ENCODE measurements around the gene CFAP99. TPM values are rescaled to one million over a fixed set of nuclear protein-coding genes. Genes with fewer than 3 reads are reported as not detected.

Gene CFAP99
- total and polyA plus RNA-seq, 2 of the 4 experiments (the other 2 are of a cell fraction): not detected

DNA sequence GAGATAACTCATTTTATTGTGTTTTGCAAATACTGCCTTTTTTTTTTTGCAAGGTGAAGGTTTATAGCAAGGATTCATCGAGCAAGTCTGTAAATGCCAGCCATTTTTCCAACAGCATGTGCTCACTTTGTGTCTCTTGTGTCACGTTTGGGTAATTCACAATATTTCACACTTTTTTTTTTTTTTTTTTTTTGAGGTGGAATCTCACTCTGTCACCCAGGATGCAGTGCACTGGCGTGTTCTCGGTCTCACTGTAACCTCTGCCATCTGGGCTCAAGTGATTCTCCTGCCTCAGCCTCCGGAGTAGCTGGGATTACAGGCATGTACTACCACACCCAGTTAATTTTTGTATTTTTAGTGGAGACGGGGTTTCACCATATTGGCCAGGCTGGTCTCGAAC is 52.0 kb downstream of the CFAP99 start:
- in situ Hi-C loops (cut with MboI; ENCODE audit: low sequenced_read_pairs) (no loop called here), intact Hi-C loops (cut with micrococcal nuclease) (no loop called here), dilution Hi-C loops (cut with HindIII; ENCODE audit: low sequenced_read_pairs, unreplicated experiment) (no loop called here)
- H4K8ac ChIP-seq (ENCODE audit: low read depth in 2 of 2, low read length in 2 of 2): no peak overlapping the region
- H4K5ac ChIP-seq (ENCODE audit: low read depth, low read length): no peak overlapping the region
- no CpG with 5 or more reads among the region's 7 CpGs for WGBS, 2 experiments (ENCODE audit: extremely low coverage in 2 of 2, insufficient read length in 1 of 2)
- H3K79me1 ChIP-seq (ENCODE audit: low read depth in 1 of 2, low read length in 2 of 2): peaks cover 12 to 26% of the 10 kb centered on the region in 2 experiments
- TF ChIP-seq BHLHE40 (IDR thresholded peaks at IDR 0.05; ENCODE audit: low read depth, low read length) (no peak), RAD21 (IDR thresholded peaks at IDR 0.05; ENCODE audit: low read length) (no peak), FOS (IDR thresholded peaks at IDR 0.05; ENCODE audit: low read depth, low read length) (no peak), CEBPB (IDR thresholded peaks at IDR 0.05; ENCODE audit: low read depth, low read length) (no peak), MAZ (IDR thresholded peaks at IDR 0.05; ENCODE audit: borderline replicate concordance, low read depth, low read length) (no peak), MXI1 (IDR thresholded peaks at IDR 0.05; ENCODE audit: borderline replicate concordance, low read depth, low read length) (no peak), SMC3 (IDR thresholded peaks at IDR 0.05; ENCODE audit: low read depth, low read length) (no peak)
- TF ChIP-seq, protein P1, sequence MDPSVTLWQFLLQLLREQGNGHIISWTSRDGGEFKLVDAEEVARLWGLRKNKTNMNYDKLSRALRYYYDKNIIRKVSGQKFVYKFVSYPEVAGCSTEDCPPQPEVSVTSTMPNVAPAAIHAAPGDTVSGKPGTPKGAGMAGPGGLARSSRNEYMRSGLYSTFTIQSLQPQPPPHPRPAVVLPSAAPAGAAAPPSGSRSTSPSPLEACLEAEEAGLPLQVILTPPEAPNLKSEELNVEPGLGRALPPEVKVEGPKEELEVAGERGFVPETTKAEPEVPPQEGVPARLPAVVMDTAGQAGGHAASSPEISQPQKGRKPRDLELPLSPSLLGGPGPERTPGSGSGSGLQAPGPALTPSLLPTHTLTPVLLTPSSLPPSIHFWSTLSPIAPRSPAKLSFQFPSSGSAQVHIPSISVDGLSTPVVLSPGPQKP (IDR thresholded peaks at IDR 0.05; ENCODE audit: borderline replicate concordance, low read depth, low read length): no peak
- TF ChIP-seq, protein P2, sequence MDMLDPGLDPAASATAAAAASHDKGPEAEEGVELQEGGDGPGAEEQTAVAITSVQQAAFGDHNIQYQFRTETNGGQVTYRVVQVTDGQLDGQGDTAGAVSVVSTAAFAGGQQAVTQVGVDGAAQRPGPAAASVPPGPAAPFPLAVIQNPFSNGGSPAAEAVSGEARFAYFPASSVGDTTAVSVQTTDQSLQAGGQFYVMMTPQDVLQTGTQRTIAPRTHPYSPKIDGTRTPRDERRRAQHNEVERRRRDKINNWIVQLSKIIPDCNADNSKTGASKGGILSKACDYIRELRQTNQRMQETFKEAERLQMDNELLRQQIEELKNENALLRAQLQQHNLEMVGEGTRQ (IDR thresholded peaks at IDR 0.05; ENCODE audit: low read depth, low read length): no peak
- no peak overlapping the region for H3K14ac ChIP-seq (replicated peaks; ENCODE audit: low read depth, low read length)
- no peak overlapping the region for H2AK9ac ChIP-seq (replicated peaks; ENCODE audit: low read depth, low read length, poor library complexity)
- H3K9me1 ChIP-seq (ENCODE audit: insufficient read depth, low read length): 0 out of 2 replicates have a peak, but pooled peaks cover 2% of the 10 kb centered on the region
- no peak overlapping the region for H2BK20ac ChIP-seq (ENCODE audit: low read depth, low read length)
- DNase-seq: no peak
- H3K18ac ChIP-seq (ENCODE audit: low read depth, low read length): no peak overlapping the region
- H2BK5ac ChIP-seq (ENCODE audit: low read depth, low read length, poor library complexity, severe bottlenecking): no peak overlapping the region
- no peak overlapping the region for H3K4me3 ChIP-seq (ENCODE audit: insufficient read depth, low read depth, low read length)
- no peak overlapping the region for H3K27ac ChIP-seq (ENCODE audit: insufficient read depth, low read length)
- H3K4me2 ChIP-seq (ENCODE audit: low read depth, low read length): peak overlapping the region; percentile 87; the same call in 1 of the 2 replicates
- no peak for ATAC-seq (ENCODE audit: low read depth)
- H4K20me1 ChIP-seq (ENCODE audit: insufficient read depth, low read length): peaks cover 63% of the 10 kb centered on the region
- CTCF ChIA-PET: no interaction called here
- H2BK120ac ChIP-seq (ENCODE audit: low read depth, low read length): no peak overlapping the region
- H3K23ac ChIP-seq (ENCODE audit: low read depth, low read length): no peak overlapping the region
- H2AFZ ChIP-seq (replicated peaks; ENCODE audit: low read length, poor library complexity): no peak overlapping the region
- peaks cover 2% of the 10 kb centered on the region; the same call in 1 of the 2 replicates for H3K9me3 ChIP-seq (ENCODE audit: control insufficient read depth, insufficient read depth, low read length)
- BruUV-seq (replicated peaks): no TSS peak
- no peak overlapping the region for H3K4ac ChIP-seq (ENCODE audit: low read depth, low read length)
- H3K4me1 ChIP-seq (ENCODE audit: control insufficient read depth, insufficient read depth, low read length): no peaks in the 10 kb centered on the region
- peaks cover 16% of the 10 kb centered on the region for H3K36me3 ChIP-seq (ENCODE audit: control insufficient read depth, insufficient read depth, low read length)
- no peak overlapping the region for H3K56ac ChIP-seq (ENCODE audit: extremely low read depth, insufficient read depth, low read length)
- no peak overlapping the region for H3K9ac ChIP-seq (ENCODE audit: low read depth, low read length)
- POLR2A ChIA-PET (ENCODE audit: unreplicated experiment): no interaction called here
- H2BK15ac ChIP-seq (ENCODE audit: low read depth, low read length): no peak overlapping the region
- H2AK5ac ChIP-seq (ENCODE audit: low read depth, low read length): no peak overlapping the region
- no peaks in the 10 kb centered on the region for H3K27me3 ChIP-seq (ENCODE audit: control insufficient read depth, insufficient read depth, low read length)
- no peak overlapping the region for H4K91ac ChIP-seq (ENCODE audit: insufficient read depth, low read depth, low read length)

Measured in IMR-90 (cell line).